ENCODE results near the gene YKT6.

DNA sequence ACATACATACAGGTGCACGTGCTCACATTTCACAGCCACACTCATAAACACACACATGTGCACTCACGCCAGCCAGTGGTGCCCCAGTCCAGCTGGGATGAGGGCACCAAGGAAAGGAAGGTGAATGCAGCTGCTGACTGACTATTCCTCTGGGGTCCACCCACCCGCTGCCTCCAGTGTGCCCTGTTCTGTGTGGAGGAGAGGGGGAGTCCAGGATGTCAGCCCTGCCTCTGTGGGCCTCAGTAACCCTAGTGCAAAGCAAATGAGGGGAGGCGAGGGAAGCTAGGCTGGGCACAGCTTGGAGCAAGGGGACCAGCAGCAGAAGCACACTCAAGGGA, 57.6 kb downstream of the YKT6 start:
- TF ChIP-seq ZFX (IDR thresholded peaks at IDR 0.05) = no peak
- TF ChIP-seq, protein P1, sequence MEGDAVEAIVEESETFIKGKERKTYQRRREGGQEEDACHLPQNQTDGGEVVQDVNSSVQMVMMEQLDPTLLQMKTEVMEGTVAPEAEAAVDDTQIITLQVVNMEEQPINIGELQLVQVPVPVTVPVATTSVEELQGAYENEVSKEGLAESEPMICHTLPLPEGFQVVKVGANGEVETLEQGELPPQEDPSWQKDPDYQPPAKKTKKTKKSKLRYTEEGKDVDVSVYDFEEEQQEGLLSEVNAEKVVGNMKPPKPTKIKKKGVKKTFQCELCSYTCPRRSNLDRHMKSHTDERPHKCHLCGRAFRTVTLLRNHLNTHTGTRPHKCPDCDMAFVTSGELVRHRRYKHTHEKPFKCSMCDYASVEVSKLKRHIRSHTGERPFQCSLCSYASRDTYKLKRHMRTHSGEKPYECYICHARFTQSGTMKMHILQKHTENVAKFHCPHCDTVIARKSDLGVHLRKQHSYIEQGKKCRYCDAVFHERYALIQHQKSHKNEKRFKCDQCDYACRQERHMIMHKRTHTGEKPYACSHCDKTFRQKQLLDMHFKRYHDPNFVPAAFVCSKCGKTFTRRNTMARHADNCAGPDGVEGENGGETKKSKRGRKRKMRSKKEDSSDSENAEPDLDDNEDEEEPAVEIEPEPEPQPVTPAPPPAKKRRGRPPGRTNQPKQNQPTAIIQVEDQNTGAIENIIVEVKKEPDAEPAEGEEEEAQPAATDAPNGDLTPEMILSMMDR (conservative IDR thresholded peaks at IDR 0.05) = no peak
